Stimulated activated CD4-positive, alpha-beta T cell treated with anti-CD3 and anti-CD28 coated beads, TNF-alpha, amount 100 ng/mL, for 48 hours (primary cell): ENCODE data around the gene SLCO1B3.
A peak's percentile ranks its signal among the peaks of the same experiment; 100 is the strongest.

Experiments used
- DNase-seq, 3 donors: peaks; one replicate each; pipeline ENCODE4 v3.0.0-alpha.2; 2020; ENCODE audit warnings: low read depth in 3 of 3

The SLCO1B3 gene

DNA sequence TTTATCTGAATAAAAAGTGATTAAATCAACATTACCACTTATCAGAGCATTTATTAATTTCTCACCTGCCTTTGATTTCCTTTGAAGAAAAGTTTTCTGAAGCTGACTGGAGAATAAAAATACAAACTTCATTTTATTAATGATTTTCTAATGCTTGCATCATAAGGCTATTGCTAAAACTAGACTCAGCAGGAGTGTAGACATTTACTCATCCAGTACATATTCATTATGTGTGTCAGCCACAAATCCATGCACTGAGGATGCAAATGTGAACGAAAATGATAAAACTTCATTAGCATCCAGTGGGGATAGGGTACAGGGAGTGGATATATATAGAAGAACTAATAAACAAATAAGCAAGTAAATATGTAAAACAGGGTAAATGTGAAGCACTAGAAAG, 74.6 kb downstream of the SLCO1B3 start:
- no peak for DNase-seq

DNA sequence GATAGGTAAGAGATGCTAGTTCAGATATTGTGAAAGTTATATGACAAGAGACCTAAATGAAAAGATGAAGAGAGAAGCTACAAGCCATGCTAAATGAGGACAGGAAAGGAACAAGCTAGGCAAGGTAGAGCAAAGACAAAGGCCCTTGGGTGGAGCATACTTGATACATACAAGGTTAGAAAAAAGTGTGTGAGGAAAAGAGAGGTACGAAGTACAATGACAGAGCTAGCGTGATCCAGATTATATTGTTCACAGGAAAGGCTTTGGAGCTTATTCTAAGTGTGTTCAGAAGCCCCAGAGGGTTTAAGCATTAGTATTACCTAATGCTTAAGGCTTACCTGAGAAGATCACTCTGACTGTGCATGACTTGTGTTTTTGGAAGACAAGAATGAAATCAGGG, 75.0 kb downstream of the SLCO1B3 start:
- DNase-seq: no peak

DNA sequence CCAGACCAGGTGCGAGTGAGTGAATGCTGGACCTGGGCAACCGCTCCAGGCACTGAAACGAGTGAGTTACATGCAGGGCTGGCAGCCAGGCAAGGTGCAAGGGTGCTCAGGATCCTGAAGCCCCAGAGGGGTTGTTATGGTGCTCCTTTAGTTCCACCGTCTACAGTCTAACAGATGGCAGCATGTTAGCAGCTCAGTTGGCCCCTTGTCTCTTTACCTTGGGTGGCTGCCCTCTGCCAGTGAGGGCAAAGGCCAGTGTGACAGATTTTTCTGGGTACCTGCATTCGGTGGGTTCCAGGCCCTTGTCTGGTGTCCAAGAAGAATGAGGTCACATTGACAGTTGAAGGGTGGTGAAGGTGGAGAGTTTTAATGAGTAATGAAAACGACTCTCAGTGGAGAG, 106.8 kb downstream of the SLCO1B3 start:
- DNase-seq: no peak

- no peak for DNase-seq
These were observed 107.3 kb downstream of the SLCO1B3 start for GRCh38 chr12:20917819-20918218.

DNA sequence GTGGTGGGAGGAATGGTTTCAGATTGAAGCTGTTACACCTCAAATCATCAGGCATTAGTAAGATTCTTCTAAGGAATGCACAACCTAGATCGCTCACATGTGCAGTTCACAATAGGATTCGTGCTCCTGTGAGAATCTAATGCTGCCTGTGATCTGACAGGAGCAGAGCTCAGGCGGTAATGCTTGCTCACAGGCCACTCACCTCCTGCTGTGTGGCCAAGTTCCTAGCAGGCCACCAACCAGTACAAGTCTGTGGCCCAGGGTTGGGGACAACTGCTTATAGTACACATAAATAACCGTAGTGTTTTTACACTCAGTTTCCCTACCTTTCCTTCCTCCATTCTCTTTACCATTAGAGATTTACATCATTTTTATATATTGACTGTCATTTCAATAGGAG, 121.4 kb downstream of the SLCO1B3 start:
- no peak for DNase-seq

DNA sequence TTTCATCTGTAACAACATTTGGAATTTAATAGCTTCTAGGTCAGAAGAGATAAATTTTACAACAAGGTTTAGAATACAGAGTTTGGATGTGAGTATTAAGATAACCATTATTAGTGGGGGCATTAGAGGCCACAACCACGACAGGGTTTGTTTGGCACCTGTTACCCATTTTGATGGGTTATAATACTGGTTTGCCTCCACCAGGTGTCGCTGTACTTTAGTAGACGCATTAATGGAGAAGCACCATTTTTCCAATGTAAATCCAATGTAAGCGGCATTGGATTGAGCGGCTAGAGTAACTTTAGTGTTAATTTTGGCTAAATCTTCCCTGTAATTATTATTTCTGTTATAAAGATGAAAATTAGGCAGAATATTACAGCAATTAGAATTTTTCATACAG, 136.2 kb downstream of the SLCO1B3 start:
- DNase-seq: peak in 2 of 3 donors; percentile 0 to 7

- DNase-seq: no peak
These were observed 139.7 kb downstream of the SLCO1B3 start for GRCh38 chr12:20950248-20950647.

- no peak for DNase-seq
These were observed 152.8 kb downstream of the SLCO1B3 start for GRCh38 chr12:20963303-20963702.

- no peak for DNase-seq
These were observed 153.3 kb downstream of the SLCO1B3 start for GRCh38 chr12:20963762-20964161.
